ENCODE measurements around the gene MYO5B. TPM values are rescaled to one million over a fixed set of nuclear protein-coding genes. Genes with fewer than 3 reads are reported as not detected.

MYO5B gene
- polyA plus RNA-seq, 2 of the 4 experiments (the other 2 are of a cell fraction) = 6.4 to 18.4 TPM

- FAIRE-seq = no peak
- CTCF ChIA-PET = interaction anchor here (1.3 to 4.5 kb wide), 4 partner anchors 10 to 340 kb away, joined by 4 to 33 read pairs (median 10); no protein-coding TSS in a partner anchor
- TF ChIP-seq HOXB13 (CRISPR knock-in tag; IDR thresholded peaks at IDR 0.05; ENCODE audit: low read depth) (no peak), MYC (IDR thresholded peaks at IDR 0.05; ENCODE audit: borderline replicate concordance, low read length) (no peak), POLR2AphosphoS2 (conservative IDR thresholded peaks at IDR 0.05; ENCODE audit: low read length) (no peak), BHLHE40 (IDR thresholded peaks at IDR 0.05; ENCODE audit: low read depth, low read length) (no peak), EHF (CRISPR knock-in tag; IDR thresholded peaks at IDR 0.05) (no peak), EHMT2 (IDR thresholded peaks at IDR 0.05; ENCODE audit: low read depth) (no peak), CBX2 (IDR thresholded peaks at IDR 0.05; ENCODE audit: borderline replicate concordance, low read depth) (no peak), NR3C1 (IDR thresholded peaks at IDR 0.05) (no peak), ELK1 (IDR thresholded peaks at IDR 0.05; ENCODE audit: low read depth, low read length) (no peak), ZNF302 (CRISPR knock-in tag; IDR thresholded peaks at IDR 0.05) (no peak), KDM5A (IDR thresholded peaks at IDR 0.05) (no peak), CHD4 (IDR thresholded peaks at IDR 0.05; ENCODE audit: borderline replicate concordance) (no peak), RARB (CRISPR knock-in tag; IDR thresholded peaks at IDR 0.05) (no peak), HOXB5 (CRISPR knock-in tag; IDR thresholded peaks at IDR 0.05) (no peak), KDM1A (IDR thresholded peaks at IDR 0.05; ENCODE audit: low read depth) (no peak), PHF8 (IDR thresholded peaks at IDR 0.05; ENCODE audit: borderline replicate concordance, low read depth) (no peak), HDAC2 (IDR thresholded peaks at IDR 0.05) (no peak)
- TF ChIP-seq, protein P1, sequence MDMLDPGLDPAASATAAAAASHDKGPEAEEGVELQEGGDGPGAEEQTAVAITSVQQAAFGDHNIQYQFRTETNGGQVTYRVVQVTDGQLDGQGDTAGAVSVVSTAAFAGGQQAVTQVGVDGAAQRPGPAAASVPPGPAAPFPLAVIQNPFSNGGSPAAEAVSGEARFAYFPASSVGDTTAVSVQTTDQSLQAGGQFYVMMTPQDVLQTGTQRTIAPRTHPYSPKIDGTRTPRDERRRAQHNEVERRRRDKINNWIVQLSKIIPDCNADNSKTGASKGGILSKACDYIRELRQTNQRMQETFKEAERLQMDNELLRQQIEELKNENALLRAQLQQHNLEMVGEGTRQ (IDR thresholded peaks at IDR 0.05) = no peak
- TF ChIP-seq, protein P2, sequence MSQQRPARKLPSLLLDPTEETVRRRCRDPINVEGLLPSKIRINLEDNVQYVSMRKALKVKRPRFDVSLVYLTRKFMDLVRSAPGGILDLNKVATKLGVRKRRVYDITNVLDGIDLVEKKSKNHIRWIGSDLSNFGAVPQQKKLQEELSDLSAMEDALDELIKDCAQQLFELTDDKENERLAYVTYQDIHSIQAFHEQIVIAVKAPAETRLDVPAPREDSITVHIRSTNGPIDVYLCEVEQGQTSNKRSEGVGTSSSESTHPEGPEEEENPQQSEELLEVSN (IDR thresholded peaks at IDR 0.05; ENCODE audit: borderline replicate concordance, low read depth) = no peak
Observed at GRCh38 chr18:49850636-49851035, 344.3 kb downstream of the MYO5B start.

GRCh38 chr18:49849331-49850217 lies 345.4 kb downstream of the MYO5B start:
- Histone ChIP-seq H3K9me3 (no peaks in the 10 kb centered on the region), H3K27ac (peak overlapping the region; percentile 79 to 86), H3K4me2 (peak overlapping the region; percentile 92), H3K4me1 (peaks cover 24% of the 10 kb centered on the region), H3K4me3 (peak overlapping the region; percentile 34)
- no peak for TF ChIP-seq KDM5A (IDR thresholded peaks at IDR 0.05)
- no peak for TF ChIP-seq CBX2 (IDR thresholded peaks at IDR 0.05; ENCODE audit: borderline replicate concordance, low read depth)
- TF ChIP-seq, protein P3, sequence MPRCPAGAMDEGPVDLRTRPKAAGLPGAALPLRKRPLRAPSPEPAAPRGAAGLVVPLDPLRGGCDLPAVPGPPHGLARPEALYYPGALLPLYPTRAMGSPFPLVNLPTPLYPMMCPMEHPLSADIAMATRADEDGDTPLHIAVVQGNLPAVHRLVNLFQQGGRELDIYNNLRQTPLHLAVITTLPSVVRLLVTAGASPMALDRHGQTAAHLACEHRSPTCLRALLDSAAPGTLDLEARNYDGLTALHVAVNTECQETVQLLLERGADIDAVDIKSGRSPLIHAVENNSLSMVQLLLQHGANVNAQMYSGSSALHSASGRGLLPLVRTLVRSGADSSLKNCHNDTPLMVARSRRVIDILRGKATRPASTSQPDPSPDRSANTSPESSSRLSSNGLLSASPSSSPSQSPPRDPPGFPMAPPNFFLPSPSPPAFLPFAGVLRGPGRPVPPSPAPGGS (IDR thresholded peaks at IDR 0.05) = no peak
- TF ChIP-seq MAFK (IDR thresholded peaks at IDR 0.05; ENCODE audit: partially characterized antibody) = peak; percentile 5
- no peak for TF ChIP-seq CBX8 (IDR thresholded peaks at IDR 0.05)
- TF ChIP-seq MAZ (IDR thresholded peaks at IDR 0.05; ENCODE audit: borderline replicate concordance, low read depth, low read length) = no peak
- peak; percentile 72 for TF ChIP-seq MAX (IDR thresholded peaks at IDR 0.05)
- TF ChIP-seq BHLHE40 (IDR thresholded peaks at IDR 0.05; ENCODE audit: low read depth, low read length) = no peak
- peak; percentile 26; the same call in 1 of the 2 replicates for TF ChIP-seq POLR2A (IDR thresholded peaks at IDR 0.05; ENCODE audit: low read length)
- peak; percentile 24; the same call in 1 of the 2 replicates for TF ChIP-seq FOSL2 (IDR thresholded peaks at IDR 0.05)
- TF ChIP-seq FOSL2 (CRISPR knock-in tag; IDR thresholded peaks at IDR 0.05) = peak; percentile 56; the same call in 1 of the 2 replicates
- no peak for TF ChIP-seq HOXA7 (CRISPR knock-in tag; IDR thresholded peaks at IDR 0.05)
- TF ChIP-seq TFCP2L1 (CRISPR knock-in tag; IDR thresholded peaks at IDR 0.05) = no peak
- CTCF ChIA-PET = interaction anchor here (1.0 to 4.5 kb wide), 6 partner anchors 11 to 339 kb away, joined by 3 to 33 read pairs (median 6); no protein-coding TSS in a partner anchor
- WGBS (ENCODE audit: missing lambda C conversion rate) = 15% methylated on average over 5 of the region's 14 CpGs
- peak; percentile 96 to 98 for ATAC-seq
- peak; percentile 87 to 92 for DNase-seq (ENCODE audit: low read depth in 1 of 2, low spot score in 1 of 2)
- POLR2A ChIA-PET = interaction anchor here (1.0 to 1.4 kb wide), 3 partner anchors 9 to 362 kb away, joined by 3 to 6 read pairs (median 3); partner anchors contain the start of genes ACAA2 and C18orf32
- no peak for FAIRE-seq

More at GRCh38 chr18:49850636-49851035, 344.3 kb downstream of the MYO5B start:
- peaks cover 24% of the 10 kb centered on the region for H3K4me1 ChIP-seq
- no peak overlapping the region for H3K4me2 ChIP-seq
- H3K4me3 ChIP-seq = no peak overlapping the region
- ATAC-seq (no peak), DNase-seq (ENCODE audit: low read depth in 1 of 2, low spot score in 1 of 2) (no peak)
- H3K27ac ChIP-seq = peak overlapping the region; percentile 79 to 86; a peak in 4 of 6 replicates
- no peaks in the 10 kb centered on the region for H3K9me3 ChIP-seq
- POLR2A ChIA-PET = no interaction called here
- WGBS (ENCODE audit: missing lambda C conversion rate) = 100% methylated on average over 7 of the region's 8 CpGs

Measured in A549 (cell line).